DOHH2 (cell line): ENCODE measurements around the gene CIT.
"Not testable (repeated sequence)": the region's sequence is repeated elsewhere in the genome, so short reads cannot be mapped to it uniquely, and the experiment has no call there.

Source experiments
- CTCF ChIP-seq: fragments of 200-600 bp; sonication (generic); IDR thresholded peaks from one replicate; pipeline ENCODE4 v1.5.1; 2014; ENCODE audit warnings: antibody characterized with exemption, mild to moderate bottlenecking, low read depth, low read length; ENCODE audit not compliant: poor library complexity, severe bottlenecking
- EZH2phosphoT487 ChIP-seq: fragments of 200-600 bp; sonication (generic); IDR thresholded peaks from 2 replicates; pipeline ENCODE4 v1.6.1; 2017; ENCODE audit warnings: borderline replicate concordance, mild to moderate bottlenecking, antibody characterized with exemption, low read length, moderate library complexity, mixed read lengths

GRCh38 chr12:119658166-119658565, 219.0 kb downstream of the CIT start:
- TF ChIP-seq CTCF, EZH2phosphoT487: not testable (repeated sequence)
